Peyer's patch (tissue), 4 donors: ENCODE results near the gene TUBGCP2.

ENCODE experiments used
- CTCF ChIP-seq, 6 experiments: fragments of 450-650 bp in 4 of 6; fragments of 200-600 bp in 2 of 6; sonication (generic) in 1 of 6; IDR thresholded peaks; one replicate each; pipeline ENCODE4 v1.5.1; 2017 to 2019; ENCODE audit warnings: antibody characterized with exemption in 6 of 6, mild to moderate bottlenecking in 3 of 6, moderate library complexity in 1 of 6
- POLR2A ChIP-seq, 2 donors: fragments of 450-650 bp; IDR thresholded peaks; one replicate each; pipeline ENCODE4 v1.5.1; 2017; ENCODE audit warnings: antibody characterized with exemption in 2 of 2, mild to moderate bottlenecking in 2 of 2, moderate library complexity in 2 of 2

DNA sequence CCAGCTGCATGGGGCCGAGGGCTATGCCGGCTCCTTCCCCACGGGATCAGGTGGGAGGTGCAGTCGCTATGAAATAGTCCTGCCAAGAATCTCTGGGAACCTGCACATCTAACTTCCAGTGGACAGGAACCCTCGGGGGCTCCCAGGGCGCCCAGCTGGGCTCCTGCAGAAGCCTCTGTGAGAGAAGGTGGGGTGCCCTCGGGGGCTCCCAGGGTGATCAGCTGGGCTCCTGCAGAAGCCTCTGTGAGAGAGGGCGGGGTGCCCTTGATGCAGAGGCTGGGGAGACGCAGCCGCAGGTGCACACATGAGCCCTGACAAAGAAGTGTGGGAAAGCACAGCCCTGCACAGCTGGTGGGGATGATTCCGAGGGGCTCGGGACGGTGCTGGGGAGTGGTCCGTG lies 65.1 kb downstream of the TUBGCP2 start:
- TF ChIP-seq CTCF (IDR thresholded peaks at IDR 0.05) (no peak), POLR2A (IDR thresholded peaks at IDR 0.05) (no peak)
